NCI-H510A treated with DMSO at 0.1 percent for 48 hours (cell line): ENCODE data around the gene GINS1.
"Not testable (repeated sequence)": the region's sequence is repeated elsewhere in the genome, so short reads cannot be mapped to it uniquely, and the experiment has no call there.

Source experiments
- DNase-seq: peaks from one replicate; lab custom pipeline; 2025; lab: John Stamatoyannopoulos, UW

Gene GINS1

GRCh38 chr20:25454153-25454900 is 46.9 kb downstream of the GINS1 start:
- no peak for DNase-seq

- DNase-seq, result no peak
Measured at GRCh38 chr20:25457886-25458680, 50.6 kb downstream of the GINS1 start.

GRCh38 chr20:25459111-25459830 is 51.8 kb downstream of the GINS1 start:
- no peak for DNase-seq

GRCh38 chr20:25459916-25460535 is 52.6 kb downstream of the GINS1 start:
- DNase-seq, result no peak

- no peak for DNase-seq
Measured at GRCh38 chr20:25460566-25461280, 53.2 kb downstream of the GINS1 start.

GRCh38 chr20:25461281-25461650 is 53.8 kb downstream of the GINS1 start:
- DNase-seq, result no peak

GRCh38 chr20:25461786-25462545 is 54.5 kb downstream of the GINS1 start:
- DNase-seq, result no peak

GRCh38 chr20:25464501-25465242 is 57.2 kb downstream of the GINS1 start:
- DNase-seq, result no peak

GRCh38 chr20:25465243-25466135 is 58.0 kb downstream of the GINS1 start:
- no peak for DNase-seq

- DNase-seq, result no peak
Measured at GRCh38 chr20:25466846-25467245, 59.4 kb downstream of the GINS1 start.

- no peak for DNase-seq
Measured at GRCh38 chr20:25467441-25467840, 60.0 kb downstream of the GINS1 start.

GRCh38 chr20:25468126-25469075 is 60.9 kb downstream of the GINS1 start:
- no peak for DNase-seq

GRCh38 chr20:25469558-25469957 is 62.1 kb downstream of the GINS1 start:
- no peak for DNase-seq

- DNase-seq, result peak; percentile 27
Measured at GRCh38 chr20:25470045-25470444, 62.6 kb downstream of the GINS1 start.

- no peak for DNase-seq
Measured at GRCh38 chr20:25471020-25471419, 63.5 kb downstream of the GINS1 start.

- not testable (repeated sequence) for DNase-seq
Measured at GRCh38 chr20:25473297-25473696, 65.8 kb downstream of the GINS1 start.

GRCh38 chr20:25476106-25477013 is 68.9 kb downstream of the GINS1 start:
- no peak for DNase-seq
